ENCODE measurements around the gene SDK1. TPM values are rescaled to one million over a fixed set of nuclear protein-coding genes. Genes with fewer than 3 reads are reported as not detected.

SDK1 gene
- total RNA-seq, 1 donor: 0.27 TPM

DNA sequence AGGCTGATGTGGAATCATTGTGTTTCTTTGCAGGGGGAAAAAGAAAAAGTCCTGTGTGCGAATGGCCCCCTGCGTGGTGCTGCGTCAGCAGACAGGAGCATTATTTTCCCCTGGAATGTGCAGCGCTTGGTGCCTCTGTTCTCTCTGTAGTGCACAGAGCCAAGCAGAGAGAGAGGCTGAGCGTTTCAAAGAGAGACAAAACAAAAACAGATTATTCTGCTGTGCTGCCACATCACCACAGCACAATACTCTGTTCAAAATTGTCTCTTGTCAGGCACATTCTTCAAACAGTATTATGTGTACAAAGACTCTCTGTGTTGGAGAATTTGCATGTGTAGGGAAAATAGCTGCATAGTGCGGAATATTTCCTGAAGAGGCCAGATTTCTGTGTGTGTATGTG, 609.0 kb downstream of the SDK1 start:
- no peak overlapping the region for H3K4me3 ChIP-seq (ENCODE audit: low read depth, low read length)
- TF ChIP-seq, protein P1, sequence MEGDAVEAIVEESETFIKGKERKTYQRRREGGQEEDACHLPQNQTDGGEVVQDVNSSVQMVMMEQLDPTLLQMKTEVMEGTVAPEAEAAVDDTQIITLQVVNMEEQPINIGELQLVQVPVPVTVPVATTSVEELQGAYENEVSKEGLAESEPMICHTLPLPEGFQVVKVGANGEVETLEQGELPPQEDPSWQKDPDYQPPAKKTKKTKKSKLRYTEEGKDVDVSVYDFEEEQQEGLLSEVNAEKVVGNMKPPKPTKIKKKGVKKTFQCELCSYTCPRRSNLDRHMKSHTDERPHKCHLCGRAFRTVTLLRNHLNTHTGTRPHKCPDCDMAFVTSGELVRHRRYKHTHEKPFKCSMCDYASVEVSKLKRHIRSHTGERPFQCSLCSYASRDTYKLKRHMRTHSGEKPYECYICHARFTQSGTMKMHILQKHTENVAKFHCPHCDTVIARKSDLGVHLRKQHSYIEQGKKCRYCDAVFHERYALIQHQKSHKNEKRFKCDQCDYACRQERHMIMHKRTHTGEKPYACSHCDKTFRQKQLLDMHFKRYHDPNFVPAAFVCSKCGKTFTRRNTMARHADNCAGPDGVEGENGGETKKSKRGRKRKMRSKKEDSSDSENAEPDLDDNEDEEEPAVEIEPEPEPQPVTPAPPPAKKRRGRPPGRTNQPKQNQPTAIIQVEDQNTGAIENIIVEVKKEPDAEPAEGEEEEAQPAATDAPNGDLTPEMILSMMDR (IDR thresholded peaks at IDR 0.05; ENCODE audit: insufficient read depth, low read length): no peak
- DNase-seq (ENCODE audit: low read depth): no peak

DNA sequence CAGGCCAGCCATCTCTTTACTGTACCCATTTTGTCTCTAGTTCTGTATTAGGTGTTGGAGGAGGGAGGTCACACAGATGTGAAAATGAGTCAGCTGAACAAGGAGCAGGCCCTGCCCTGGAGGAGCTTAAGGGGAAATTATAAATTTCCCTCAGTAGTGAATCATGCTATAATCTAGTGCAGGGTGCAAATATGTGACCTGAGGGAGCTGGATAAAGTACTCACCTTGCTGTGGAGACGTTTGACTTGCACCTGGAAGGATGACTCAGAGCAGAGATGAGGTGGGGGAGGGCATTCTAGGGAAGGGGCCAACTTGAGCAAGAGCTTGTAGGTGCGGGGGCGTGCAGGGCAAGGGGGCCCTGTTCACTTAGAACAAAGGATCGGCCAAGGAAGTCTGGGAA, 610.6 kb downstream of the SDK1 start:
- TF ChIP-seq, protein P1 (IDR thresholded peaks at IDR 0.05; ENCODE audit: insufficient read depth, low read length): no peak
- H3K4me3 ChIP-seq (ENCODE audit: low read depth, low read length): no peak overlapping the region
- no peak for DNase-seq (ENCODE audit: low read depth)

DNA sequence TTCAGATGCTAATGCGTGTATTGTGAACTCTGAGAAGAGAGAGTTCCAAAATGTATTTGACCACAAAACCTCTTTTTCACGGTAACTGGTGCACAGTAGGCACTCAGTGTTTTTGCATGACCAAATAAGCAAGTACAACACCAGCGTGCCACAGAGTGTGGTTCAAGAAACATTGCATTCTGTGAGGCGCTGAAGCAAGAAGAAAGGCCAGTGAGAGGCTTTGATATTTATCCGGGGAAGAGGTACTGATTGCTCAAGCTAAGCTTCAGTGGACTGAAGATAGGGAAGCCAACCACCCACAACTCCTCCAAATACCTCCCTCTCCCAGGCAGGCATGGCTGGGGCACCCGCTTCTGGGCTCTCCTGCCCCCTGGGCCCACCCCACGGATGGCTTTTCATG, 611.2 kb downstream of the SDK1 start:
- DNase-seq (ENCODE audit: low read depth): no peak

DNA sequence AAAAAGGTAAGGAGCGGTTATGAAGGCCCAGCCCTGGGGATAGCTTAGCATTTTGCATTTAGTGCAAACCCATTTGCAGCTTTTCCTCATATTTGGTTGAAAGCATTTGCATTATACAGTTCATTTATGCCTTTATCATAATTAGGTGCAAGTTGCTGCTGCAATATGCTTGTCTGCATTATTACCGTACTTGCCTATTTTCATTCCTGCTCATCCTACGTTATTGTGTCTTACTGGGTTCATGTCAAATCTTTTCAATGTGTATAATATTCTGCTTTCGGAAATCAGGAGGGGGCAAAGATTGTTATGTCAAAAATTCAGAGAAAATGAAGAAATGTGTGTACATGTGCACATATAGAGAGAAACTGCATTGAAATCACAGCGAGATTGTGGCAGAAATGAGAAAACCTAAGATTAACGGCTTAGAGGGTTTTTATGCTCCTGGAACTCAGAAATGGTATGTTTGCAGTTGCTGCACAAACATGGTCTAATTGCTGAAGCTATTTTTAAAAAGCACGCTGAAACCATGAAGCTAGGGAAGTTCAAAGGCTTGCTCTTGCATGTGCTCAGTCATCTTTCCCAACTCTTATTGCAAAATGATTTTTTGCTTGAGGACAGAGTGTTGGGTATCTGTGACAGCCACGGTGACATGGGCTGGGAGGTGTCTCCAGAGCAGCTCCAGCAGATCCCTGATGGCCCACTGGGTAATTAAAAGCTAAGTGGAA, 613.2 kb downstream of the SDK1 start:
- no peak overlapping the region for H3K4me3 ChIP-seq (ENCODE audit: low read depth, low read length)
- TF ChIP-seq, protein P1 (IDR thresholded peaks at IDR 0.05; ENCODE audit: insufficient read depth, low read length): no peak
- DNase-seq (ENCODE audit: low read depth): no peak

More for the DNA sequence above, 611.2 kb downstream of the SDK1 start:
- H3K4me3 ChIP-seq (ENCODE audit: low read depth, low read length): no peak overlapping the region
- TF ChIP-seq, protein P1 (IDR thresholded peaks at IDR 0.05; ENCODE audit: insufficient read depth, low read length): no peak

DNA sequence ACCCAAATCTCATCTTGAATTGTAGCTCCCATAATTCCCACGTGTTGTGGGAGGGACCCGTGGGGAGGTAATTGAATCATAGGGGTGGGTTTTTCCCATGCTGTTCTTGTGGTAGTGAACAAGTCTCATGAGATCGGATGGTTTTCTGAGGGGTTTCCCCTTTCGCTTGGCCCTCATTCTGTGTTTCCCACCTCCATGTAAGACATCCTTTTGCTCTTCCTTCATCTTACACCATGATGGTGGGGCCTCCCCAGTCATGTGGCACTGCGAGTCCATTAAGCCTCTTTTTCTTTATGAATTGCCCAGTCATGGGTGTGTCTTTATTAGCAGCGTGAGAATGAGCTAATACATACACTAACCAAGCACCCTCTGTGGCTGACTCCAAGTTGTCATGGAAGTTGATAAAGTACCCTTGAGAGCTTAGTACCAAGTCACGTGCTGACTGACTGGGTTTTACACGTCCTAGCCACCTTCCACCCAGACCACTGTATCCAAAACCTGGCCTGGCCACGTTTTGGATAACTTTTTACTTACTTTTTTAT, 614.4 kb downstream of the SDK1 start:
- TF ChIP-seq, protein P1 (IDR thresholded peaks at IDR 0.05; ENCODE audit: insufficient read depth, low read length): no peak
- H3K4me3 ChIP-seq (ENCODE audit: low read depth, low read length): no peak overlapping the region
- DNase-seq (ENCODE audit: low read depth): no peak

DNA sequence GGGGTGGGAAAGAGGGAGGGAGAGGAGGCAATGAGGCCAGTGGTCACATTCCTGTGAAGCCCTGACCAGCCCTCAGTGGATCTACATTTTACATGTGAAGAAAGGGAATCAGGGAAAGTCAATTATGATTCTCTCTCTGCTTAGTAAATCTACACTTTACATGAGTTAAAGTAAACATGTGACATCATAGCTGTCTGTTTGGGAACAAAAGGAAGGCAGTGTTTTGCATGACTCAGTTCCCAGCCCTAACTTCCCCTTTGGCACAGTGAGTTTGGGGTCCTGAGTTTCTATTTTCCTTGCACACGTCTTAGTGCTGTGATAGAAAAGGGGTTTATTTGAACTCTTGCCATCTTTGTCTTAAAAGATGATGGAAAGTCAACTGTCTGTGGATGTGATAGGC, 615.1 kb downstream of the SDK1 start:
- no peak for DNase-seq (ENCODE audit: low read depth)
- TF ChIP-seq, protein P1 (IDR thresholded peaks at IDR 0.05; ENCODE audit: insufficient read depth, low read length): no peak
- no peak overlapping the region for H3K4me3 ChIP-seq (ENCODE audit: low read depth, low read length)

All from fibroblast of the aortic adventitia (primary cell).